ENCODE results near the gene NMRK2.

NMRK2 gene

DNA sequence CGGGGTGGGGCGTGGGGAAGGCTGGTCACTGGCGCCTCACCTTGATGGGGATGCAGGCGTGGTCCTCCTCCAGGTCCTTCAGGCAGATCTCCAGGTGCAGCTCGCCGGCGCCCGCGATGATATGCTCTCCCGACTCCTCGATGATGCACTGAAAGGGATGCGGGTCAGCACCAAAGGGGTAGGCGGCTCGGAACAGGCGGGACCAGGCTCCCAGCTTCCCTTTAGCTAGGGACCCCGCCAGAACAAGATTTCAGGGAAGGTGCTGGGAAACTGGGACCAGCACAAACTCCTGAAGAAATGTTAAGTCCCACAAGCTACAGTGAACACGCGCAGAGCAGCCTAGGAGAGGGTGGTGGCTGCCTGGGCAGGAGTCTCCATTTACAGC, 46.4 kb downstream of the NMRK2 start:
- intact Hi-C loops (cut with micrococcal nuclease), result no loop called here
- no peak overlapping the region for H3K27ac Mint-ChIP-seq
- peaks cover 93% of the 10 kb centered on the region for H3K36me3 Mint-ChIP-seq (ENCODE audit: low read depth)
- H3K9me3 Mint-ChIP-seq, result no peaks in the 10 kb centered on the region
- H3K4me3 Mint-ChIP-seq, result no peak overlapping the region
- H3K4me1 Mint-ChIP-seq (ENCODE audit: low read depth), result peaks cover 45% of the 10 kb centered on the region
- H3K27me3 Mint-ChIP-seq, result no peaks in the 10 kb centered on the region

DNA sequence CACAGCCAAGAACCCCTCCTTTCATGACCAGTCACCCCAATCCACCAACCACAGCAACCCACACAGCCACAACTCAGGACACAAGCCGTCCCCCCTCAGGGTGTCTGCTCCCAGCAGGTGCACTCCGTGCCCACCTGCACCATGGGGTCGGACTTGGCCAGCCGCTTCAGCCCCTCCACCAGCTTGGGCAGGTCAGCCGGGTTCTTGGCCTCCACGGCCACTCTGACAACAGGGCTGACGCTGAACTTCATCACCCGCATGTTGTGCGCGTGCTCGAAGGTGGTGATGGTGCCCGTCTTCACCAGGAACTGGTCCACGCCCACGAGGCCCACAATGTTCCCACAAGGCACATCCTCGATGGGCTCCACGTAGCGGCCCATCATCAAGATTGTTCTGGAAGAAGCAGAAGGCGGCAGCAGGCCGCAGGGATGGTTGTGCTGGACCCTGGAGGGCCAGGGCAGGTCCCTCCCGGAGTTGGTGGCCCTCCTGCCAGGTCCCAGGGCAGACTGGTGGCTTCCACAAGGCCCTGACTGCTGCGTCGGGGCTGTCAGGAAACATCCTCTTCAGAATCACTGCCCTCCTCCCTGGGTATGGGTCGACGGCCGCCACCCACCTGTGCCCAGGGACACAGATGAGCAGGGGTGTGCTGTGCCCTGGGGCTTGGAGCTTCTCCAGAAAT, 46.9 kb downstream of the NMRK2 start:
- Mint-ChIP-seq H3K4me3 (no peak overlapping the region), H3K9me3 (no peaks in the 10 kb centered on the region), H3K4me1 (ENCODE audit: low read depth) (peaks cover 48% of the 10 kb centered on the region), H3K36me3 (ENCODE audit: low read depth) (peaks cover 98% of the 10 kb centered on the region), H3K27ac (no peak overlapping the region), H3K27me3 (no peaks in the 10 kb centered on the region)
- intact Hi-C loops (cut with micrococcal nuclease), result loop anchor here (10.0 kb wide), 1 partner anchor 225 kb away; no protein-coding TSS in a partner anchor

DNA sequence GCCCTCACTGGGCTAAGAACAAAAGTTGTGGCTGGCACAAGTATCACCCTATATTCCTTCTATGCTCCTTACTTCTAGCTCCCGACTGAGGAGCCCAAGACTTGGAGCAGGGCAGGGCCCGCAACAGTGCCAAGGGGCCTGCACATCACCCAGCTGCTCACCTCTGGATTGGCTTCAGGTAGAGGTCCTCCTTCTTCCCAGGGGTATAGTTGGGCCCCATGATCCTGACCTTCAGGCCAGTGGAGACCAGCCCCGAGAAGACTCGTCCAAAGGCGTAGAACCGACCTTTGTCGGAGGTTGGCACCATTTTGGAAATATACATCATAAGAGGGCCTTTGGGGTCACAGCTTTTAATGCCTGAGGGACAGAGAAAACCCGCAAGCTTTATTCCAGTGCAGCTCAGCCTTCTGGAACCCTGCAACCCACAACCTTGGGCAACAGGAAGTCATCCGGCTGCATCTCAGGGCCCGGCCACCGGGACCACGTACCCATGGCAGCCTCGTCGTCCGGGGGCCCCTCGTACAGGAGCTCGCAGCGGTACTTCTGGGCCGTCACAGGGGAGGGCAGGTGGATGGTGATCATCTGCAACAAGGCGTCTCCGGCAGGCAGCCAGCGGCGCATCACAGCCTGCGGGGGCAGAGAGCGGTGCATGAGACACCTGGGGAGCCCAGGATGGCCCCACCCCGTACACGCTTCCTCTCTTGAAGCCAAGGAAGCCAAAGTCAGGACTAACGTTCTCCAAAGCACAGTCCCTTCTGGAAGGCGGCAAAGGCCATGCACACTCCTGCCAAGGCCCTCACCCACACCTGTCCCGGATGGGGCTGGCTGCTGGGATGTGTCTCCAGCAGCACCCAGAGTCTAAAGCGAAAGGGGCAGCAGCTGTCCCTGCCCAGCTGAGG, 47.7 kb downstream of the NMRK2 start:
- intact Hi-C loops (cut with micrococcal nuclease), result loop anchor here (10.0 kb wide), 1 partner anchor 224 kb away; no protein-coding TSS in a partner anchor
- no peak overlapping the region for H3K27ac Mint-ChIP-seq
- H3K9me3 Mint-ChIP-seq, result no peaks in the 10 kb centered on the region
- H3K4me1 Mint-ChIP-seq (ENCODE audit: low read depth), result peaks cover 48% of the 10 kb centered on the region
- no peak overlapping the region for H3K4me3 Mint-ChIP-seq
- H3K36me3 Mint-ChIP-seq (ENCODE audit: low read depth), result peaks cover 97% of the 10 kb centered on the region
- H3K27me3 Mint-ChIP-seq, result no peaks in the 10 kb centered on the region

DNA sequence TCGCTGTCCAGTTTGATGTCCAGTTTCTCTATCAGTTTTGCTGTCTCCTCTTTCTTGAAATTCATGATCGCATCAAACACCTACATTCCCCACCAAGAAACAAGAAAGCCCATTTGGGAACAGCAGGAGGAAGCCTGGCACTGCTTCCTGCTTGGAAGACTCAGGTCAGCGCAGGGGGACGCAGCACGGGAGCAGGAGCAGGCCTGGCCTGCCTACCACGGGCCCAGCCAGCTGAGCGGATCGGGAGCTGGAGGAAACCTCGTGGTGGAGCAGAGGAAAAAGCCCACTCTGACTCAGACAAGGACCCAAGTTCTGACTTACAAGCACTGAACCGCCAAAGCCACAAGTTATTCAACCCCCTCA, 48.5 kb downstream of the NMRK2 start:
- intact Hi-C loops (cut with micrococcal nuclease), result loop anchor here (10.0 kb wide), 1 partner anchor 223 kb away; no protein-coding TSS in a partner anchor
- Mint-ChIP-seq H3K27me3 (no peaks in the 10 kb centered on the region), H3K4me1 (ENCODE audit: low read depth) (peaks cover 50% of the 10 kb centered on the region), H3K9me3 (no peaks in the 10 kb centered on the region), H3K36me3 (ENCODE audit: low read depth) (peaks cover 90% of the 10 kb centered on the region), H3K4me3 (no peak overlapping the region), H3K27ac (no peak overlapping the region)

DNA sequence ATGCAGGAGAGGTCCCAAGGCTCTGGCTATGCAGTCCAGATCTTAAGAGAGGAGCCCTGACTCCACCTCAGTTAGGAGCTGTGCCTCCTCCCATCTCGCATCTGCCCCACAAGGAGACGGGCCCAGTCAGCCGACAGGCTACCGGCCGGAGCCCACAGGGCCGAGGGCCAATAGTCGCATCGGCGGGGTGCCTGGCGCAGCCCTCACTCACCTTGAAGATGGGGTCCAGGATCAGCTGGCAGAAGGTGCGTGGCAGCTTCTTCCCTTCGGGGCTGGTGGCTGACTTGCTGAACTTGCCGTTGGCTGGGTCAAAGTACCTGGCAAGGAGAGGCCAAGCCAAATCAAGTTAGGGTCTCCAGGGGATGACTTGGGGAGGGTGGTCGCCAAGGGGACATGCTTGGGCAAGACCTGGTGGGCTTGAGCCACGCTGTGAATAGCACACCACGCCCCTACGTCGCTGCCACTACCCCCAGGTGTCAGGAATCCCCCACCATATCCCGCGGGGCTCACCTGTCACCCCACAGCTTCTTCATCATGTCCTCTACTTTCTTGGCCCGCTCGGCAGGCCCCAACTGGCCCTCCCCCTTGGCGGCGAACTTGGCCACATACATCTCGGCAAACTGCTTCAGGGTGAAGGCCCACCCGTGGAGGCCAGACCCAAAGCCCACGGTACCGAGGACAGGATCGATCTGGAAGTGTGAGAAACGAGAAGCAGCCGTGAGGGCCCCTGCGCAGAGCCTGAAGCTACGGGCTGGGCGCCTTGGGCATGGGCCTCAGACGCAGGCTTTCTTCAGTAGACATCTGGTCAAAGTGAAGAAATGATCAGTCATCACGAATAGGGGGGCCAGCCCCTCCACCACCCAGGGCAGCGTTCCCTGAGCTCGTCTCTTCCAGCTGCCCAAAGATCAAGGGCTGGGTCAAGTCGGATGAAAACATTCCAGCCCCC, 49.1 kb downstream of the NMRK2 start:
- peaks cover 83% of the 10 kb centered on the region for H3K36me3 Mint-ChIP-seq (ENCODE audit: low read depth)
- no peak overlapping the region for H3K27ac Mint-ChIP-seq
- peaks cover 53% of the 10 kb centered on the region for H3K4me1 Mint-ChIP-seq (ENCODE audit: low read depth)
- no peaks in the 10 kb centered on the region for H3K9me3 Mint-ChIP-seq
- intact Hi-C loops (cut with micrococcal nuclease), result loop anchor here (10.0 kb wide), 1 partner anchor 223 kb away; no protein-coding TSS in a partner anchor
- H3K27me3 Mint-ChIP-seq, result peaks cover 2% of the 10 kb centered on the region
- no peak overlapping the region for H3K4me3 Mint-ChIP-seq

DNA sequence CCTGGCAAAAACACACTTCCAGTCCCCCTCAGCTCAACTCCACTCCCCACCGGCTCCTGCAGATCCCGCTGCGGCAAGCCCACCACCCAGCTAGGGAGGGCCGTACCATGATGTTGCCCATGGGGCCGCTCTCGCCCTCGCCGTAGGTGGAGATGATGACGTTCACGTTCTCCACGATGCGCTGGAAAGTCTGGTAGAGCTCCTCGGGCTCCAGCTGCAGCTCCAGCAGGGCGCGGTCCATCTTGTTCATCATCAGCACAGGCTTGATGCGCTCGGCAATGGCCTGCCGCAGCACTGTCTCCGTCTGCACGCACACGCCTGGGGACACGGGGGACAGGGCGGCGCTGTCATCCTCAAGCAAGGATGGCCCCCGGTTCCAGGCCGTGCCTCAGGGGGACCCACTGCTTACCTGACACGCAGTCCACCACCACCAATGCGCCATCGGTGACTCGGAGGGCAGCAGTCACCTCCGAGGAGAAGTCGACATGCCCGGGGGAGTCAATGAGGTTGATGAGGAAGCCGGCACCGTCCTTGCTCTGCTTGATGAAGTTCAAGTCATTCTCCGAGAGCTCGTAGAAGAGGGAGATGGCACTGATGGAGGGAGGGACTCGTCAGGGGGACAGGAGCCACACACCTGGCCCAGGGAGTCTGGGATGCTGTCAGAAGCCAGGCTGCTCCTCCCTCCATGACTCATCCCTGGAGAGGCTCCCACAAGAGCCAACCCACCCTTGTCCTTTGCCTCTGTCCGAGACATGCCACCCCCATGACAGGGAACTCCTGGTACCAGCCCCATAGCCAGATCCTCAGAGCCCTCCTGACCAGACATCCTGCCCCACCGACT, 50.1 kb downstream of the NMRK2 start:
- intact Hi-C loops (cut with micrococcal nuclease), result loop anchor here (10.0 kb wide), 1 partner anchor 222 kb away; no protein-coding TSS in a partner anchor
- Mint-ChIP-seq H3K9me3 (no peaks in the 10 kb centered on the region), H3K4me3 (peak overlapping the region; percentile 2), H3K27me3 (peaks cover 2% of the 10 kb centered on the region), H3K4me1 (ENCODE audit: low read depth) (peaks cover 48% of the 10 kb centered on the region), H3K36me3 (ENCODE audit: low read depth) (peaks cover 74% of the 10 kb centered on the region), H3K27ac (peak overlapping the region; percentile 92)

DNA sequence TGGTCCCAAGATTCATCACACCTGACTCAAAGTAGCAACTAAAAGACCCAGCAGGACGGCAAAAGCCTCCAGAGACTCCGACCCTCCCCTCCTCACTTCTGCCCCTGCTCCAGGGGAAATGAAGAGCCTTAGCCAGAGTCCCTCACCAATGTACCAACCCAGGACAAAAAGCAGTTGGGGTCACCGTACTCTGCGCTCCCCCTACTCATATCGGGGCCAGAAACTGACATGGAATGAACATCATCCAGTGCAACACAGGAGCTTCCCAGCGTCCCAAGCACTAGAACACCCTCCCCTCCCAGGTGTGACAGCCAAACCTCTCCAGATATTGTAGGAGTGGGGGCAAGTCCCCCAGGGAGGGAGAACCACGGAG, 50.7 kb downstream of the NMRK2 start:
- intact Hi-C loops (cut with micrococcal nuclease), result loop anchor here (10.0 kb wide), 1 partner anchor 221 kb away; no protein-coding TSS in a partner anchor
- peaks cover 48% of the 10 kb centered on the region for H3K4me1 Mint-ChIP-seq (ENCODE audit: low read depth)
- H3K27ac Mint-ChIP-seq, result peak overlapping the region; percentile 92
- peak overlapping the region; percentile 90 for H3K4me3 Mint-ChIP-seq
- peaks cover 68% of the 10 kb centered on the region for H3K36me3 Mint-ChIP-seq (ENCODE audit: low read depth)
- H3K9me3 Mint-ChIP-seq, result no peaks in the 10 kb centered on the region
- peaks cover 2% of the 10 kb centered on the region for H3K27me3 Mint-ChIP-seq

DNA sequence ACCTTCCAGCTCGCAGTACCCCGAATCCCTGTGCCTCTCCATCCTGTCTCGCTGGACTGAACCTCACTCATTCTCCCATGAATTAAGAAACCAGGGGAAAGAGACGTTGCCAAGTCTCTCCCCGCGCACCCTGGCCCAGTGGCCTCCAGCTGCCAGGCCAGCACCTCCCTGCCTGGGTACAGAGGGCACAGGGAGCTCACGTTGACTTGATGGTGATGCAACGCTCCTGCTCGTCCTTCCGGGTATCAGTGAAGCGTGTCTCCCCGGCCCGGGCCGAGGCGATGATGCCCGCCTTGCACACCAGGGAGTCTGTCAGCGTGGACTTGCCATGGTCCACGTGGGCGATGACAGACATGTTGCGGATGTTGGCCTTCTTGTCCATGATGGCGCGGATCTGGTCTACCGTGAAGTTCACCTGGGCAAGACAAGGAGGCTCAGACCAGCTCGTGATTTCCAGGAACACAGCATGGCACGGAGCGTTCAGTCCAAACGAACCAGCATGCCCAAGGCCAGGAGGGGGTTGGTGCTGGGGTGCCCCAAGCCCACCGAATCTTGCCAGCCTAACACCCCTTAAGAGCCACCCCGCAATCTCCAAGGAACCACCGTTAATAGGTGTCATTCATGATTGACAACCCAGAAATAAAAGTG, 51.2 kb downstream of the NMRK2 start:
- Mint-ChIP-seq H3K4me1 (ENCODE audit: low read depth) (peaks cover 48% of the 10 kb centered on the region), H3K4me3 (peak overlapping the region; percentile 90), H3K9me3 (no peaks in the 10 kb centered on the region), H3K36me3 (ENCODE audit: low read depth) (peaks cover 63% of the 10 kb centered on the region), H3K27me3 (peaks cover 2% of the 10 kb centered on the region), H3K27ac (peak overlapping the region; percentile 92)
- intact Hi-C loops (cut with micrococcal nuclease), result loop anchor here (10.0 kb wide), 1 partner anchor 221 kb away; no protein-coding TSS in a partner anchor

DNA sequence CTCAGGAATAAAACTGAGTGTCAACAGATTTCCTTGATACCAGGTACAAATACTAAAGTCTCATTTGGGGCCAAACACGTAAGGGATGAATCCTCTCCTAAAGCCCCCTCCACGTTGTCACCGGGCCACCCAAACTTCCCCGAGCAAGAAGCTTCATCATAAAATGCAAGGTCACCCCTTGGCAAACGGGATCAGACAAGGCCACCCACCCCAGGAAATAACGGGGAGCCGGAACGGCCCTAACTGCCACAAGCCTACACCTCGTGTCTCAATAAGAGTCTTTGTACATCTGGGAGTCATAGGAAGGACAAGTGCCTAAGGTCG, 51.7 kb downstream of the NMRK2 start:
- intact Hi-C loops (cut with micrococcal nuclease), result loop anchor here (10.0 kb wide), 1 partner anchor 220 kb away; no protein-coding TSS in a partner anchor
- H3K9me3 Mint-ChIP-seq, result no peaks in the 10 kb centered on the region
- peaks cover 43% of the 10 kb centered on the region for H3K4me1 Mint-ChIP-seq (ENCODE audit: low read depth)
- H3K36me3 Mint-ChIP-seq (ENCODE audit: low read depth), result peaks cover 58% of the 10 kb centered on the region
- H3K27me3 Mint-ChIP-seq, result peaks cover 2% of the 10 kb centered on the region
- peak overlapping the region; percentile 90 for H3K4me3 Mint-ChIP-seq
- peak overlapping the region; percentile 92 for H3K27ac Mint-ChIP-seq

DNA sequence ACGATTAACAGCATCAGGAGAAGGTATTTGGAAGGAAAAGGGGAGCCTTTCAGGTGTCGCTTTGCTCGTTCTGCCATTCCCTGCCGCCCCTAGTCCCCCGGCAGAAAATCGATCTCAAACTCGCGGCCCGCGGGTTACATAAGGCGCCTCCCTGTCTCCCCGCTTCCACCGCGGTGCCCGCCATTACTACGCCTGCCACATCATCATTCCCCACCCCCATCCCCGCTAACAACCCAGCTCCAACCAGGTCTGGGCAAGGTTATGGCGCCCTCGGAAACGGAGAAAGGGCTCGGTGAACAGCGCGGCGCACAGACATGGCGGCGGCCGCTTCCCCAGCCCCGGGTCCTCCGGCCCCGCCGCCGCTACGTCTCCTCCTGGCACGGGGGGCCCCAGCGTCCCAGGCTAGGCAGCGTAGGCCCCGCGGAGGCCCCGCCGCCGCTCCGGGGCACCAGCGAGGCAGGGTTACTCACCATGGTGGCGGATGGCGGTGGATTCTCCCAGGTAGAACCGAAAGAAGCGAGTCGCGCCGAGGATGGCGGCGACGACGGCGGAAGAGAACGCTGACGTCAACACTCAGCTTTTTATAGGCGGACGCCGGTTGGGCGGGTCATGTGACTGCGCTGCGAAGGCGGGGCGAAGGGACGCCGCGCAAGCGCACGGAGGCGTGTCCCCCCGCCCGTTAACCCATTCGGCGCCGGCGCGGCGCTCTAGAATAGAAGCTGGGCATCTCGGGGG, 52.2 kb downstream of the NMRK2 start, which contains the start of gene EEF2:
TSS of gene EEF2 (minus strand) at position 556 of the 735 bp plus-strand sequence. CDS start at position 473, 83 bp downstream.
- Mint-ChIP-seq H3K36me3 (ENCODE audit: low read depth) (peaks cover 52% of the 10 kb centered on the region), H3K4me1 (ENCODE audit: low read depth) (peaks cover 39% of the 10 kb centered on the region)

DNA sequence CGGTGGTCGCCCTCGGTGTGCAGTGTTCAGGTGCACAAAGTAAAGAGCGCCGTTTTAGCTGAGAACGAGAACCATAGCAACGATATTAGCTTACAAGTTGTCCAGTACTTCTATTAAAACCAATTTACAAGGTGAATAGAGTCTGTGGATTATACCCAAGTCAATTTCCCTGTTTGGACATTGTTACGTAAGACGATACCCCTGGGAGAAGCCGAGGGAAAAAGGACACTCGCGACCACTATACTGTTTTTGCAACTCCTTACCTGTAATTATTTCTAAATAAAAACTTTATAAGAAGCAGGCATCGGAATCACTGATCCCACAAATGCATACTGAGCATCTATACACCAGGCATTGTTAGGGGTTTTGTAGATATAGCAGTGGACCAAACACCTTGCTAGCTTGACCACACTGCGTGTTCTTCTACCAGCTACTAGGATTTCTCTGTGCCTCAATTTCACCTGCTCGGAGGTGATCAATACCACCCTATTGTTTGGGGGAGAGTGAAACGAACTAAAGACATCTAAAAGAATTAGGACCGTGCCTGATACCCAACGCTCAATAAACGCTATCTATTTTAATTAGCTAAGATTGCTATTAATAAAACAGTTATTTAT, 52.9 kb downstream of the NMRK2 start:
- peaks cover 46% of the 10 kb centered on the region for H3K36me3 Mint-ChIP-seq (ENCODE audit: low read depth)
- peaks cover 43% of the 10 kb centered on the region for H3K4me1 Mint-ChIP-seq (ENCODE audit: low read depth)
- H3K27ac Mint-ChIP-seq, result peak overlapping the region; percentile 92
- peaks cover 2% of the 10 kb centered on the region for H3K27me3 Mint-ChIP-seq
- H3K4me3 Mint-ChIP-seq, result peak overlapping the region; percentile 90
- no peaks in the 10 kb centered on the region for H3K9me3 Mint-ChIP-seq
- intact Hi-C loops (cut with micrococcal nuclease), result loop anchor here (5.0 to 10.0 kb wide), 2 partner anchors 197 to 219 kb away; partner anchors contain the start of genes ANKRD24 and SIRT6

More for the DNA sequence above, 52.2 kb downstream of the NMRK2 start, which contains the start of gene EEF2:
- H3K4me3 Mint-ChIP-seq, result peak within 1 kb of the TSS; percentile 90
- H3K27me3 Mint-ChIP-seq, result peaks cover 2% of the 10 kb centered on the region
- peak within 1 kb of the TSS; percentile 92 for H3K27ac Mint-ChIP-seq
- intact Hi-C loops (cut with micrococcal nuclease), result loop anchor here (5.0 to 10.0 kb wide), 2 partner anchors 197 to 220 kb away; partner anchors contain the start of genes ANKRD24 and SIRT6
- H3K9me3 Mint-ChIP-seq, result no peaks in the 10 kb centered on the region
